ENCODE results near the gene CYP4F8.

Gene CYP4F8

DNA sequence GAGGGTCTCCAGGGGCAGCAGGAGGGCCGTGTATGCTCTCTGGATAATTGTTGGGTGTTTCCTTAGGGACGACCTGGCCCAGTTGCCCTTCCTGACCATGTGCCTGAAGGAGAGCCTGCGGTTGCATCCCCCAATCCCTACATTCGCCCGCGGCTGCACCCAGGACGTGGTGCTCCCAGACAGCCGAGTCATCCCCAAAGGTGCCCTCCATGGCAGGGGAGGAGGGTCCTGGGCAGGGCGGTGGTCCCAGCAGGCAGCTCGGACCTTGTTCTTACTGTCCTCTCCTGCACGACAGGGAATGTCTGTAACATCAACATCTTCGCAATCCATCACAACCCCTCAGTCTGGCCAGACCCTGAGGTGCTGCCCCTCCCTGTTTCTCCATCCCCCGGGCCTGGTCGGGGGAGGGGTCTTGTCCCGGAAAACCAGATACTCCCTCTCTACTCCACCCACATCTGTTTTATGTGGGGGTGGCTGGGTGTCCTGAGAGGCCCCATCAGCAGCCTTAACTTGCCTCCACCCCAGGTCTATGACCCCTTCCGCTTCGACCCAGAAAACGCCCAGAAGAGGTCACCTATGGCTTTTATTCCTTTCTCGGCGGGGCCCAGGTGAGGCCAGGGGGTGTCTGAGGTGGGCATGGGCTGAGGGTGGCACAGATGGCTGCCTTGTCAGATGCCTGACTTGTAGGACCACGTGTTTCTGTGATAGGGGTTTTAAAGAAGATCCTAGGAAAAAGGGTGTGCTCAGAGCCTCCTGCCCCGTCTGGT lies 13.4 kb downstream of the CYP4F8 start:
- DNase-seq (ENCODE audit: low spot score in 2 of 2) = no peak
- in situ Hi-C loops (cut with MboI; ENCODE audit: low sequenced_read_pairs) = loop anchor here (10.0 kb wide), 1 partner anchor 546 kb away; the partner anchor contains the start of gene CIB3
- no peaks in the 10 kb centered on the region for H3K9me3 ChIP-seq
- no peaks in the 10 kb centered on the region for H3K36me3 ChIP-seq (replicated peaks)
- no peaks in the 10 kb centered on the region for H3K4me1 ChIP-seq
- no peak overlapping the region for H3K4me3 ChIP-seq
- H3K27me3 ChIP-seq (ENCODE audit: low read depth) = no peaks in the 10 kb centered on the region

DNA sequence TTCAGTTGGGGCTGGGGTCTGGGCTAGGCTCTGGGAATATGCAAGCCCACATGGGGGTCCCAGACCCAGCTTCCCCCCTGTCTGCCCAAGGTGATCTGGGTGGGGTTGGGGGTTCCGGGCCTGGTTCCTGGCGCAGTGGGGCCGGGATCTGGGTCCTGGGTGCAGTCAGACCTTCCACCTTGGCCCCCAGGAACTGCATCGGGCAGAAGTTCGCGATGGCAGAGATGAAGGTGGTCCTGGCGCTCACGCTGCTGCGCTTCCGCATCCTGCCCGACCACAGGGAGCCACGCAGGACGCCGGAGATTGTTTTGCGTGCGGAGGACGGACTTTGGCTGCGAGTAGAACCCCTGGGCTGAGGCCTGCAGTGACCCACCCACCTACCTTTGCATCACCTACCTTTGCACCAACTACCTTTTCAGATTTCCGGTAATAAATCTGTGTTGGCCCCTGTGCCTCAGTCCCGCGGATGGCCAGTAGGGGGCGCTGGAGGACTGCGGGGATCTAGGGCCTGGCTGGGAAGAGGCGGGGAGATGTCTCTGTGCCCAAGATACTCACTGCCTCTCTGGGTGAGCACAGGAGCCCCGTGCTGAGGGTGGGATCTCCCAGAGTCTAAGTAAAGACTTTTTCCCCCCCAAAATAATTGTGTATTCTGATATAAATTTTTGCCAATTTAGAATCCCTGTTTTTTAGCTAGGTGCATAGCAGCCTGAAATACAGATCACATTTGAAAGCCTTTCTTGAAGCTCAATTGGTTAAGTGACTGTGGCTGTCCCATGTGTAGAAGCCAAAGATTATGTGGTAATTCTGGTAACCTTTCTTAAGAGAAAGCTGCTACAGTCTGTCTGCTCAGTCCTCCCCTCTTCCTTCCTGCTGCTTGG lies 14.2 kb downstream of the CYP4F8 start:
- in situ Hi-C loops (cut with MboI; ENCODE audit: low sequenced_read_pairs) = loop anchor here (10.0 kb wide), 1 partner anchor 546 kb away; the partner anchor contains the start of gene CIB3
- peak; percentile 32 to 88 for DNase-seq (ENCODE audit: low spot score in 2 of 2)

DNA sequence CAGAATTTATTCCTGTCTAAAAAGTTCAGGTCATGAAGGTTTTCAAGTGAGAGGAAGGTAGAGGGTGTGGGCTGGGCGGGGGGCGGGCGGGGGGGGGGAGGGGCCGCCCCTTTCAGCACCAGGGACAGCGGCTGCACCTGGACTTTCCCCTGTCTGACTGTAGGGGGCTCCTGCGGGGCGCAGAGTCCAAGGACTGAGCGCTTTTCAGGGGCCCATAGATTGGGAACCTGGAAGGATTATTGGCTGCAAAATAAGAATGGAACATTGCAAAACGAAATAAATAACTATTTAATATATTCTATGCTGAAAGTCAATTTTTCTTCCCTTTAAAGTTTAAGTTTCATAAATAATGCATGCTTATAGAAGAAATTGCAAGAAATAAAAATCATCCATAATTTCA lies 16.8 kb downstream of the CYP4F8 start:
- no peak overlapping the region for H3K4me3 ChIP-seq
- H3K4me1 ChIP-seq = no peaks in the 10 kb centered on the region
- peak; percentile 8 to 59 for DNase-seq (ENCODE audit: low spot score in 2 of 2)
- no peaks in the 10 kb centered on the region for H3K9me3 ChIP-seq
- H3K27me3 ChIP-seq (ENCODE audit: low read depth) = no peaks in the 10 kb centered on the region
- H3K36me3 ChIP-seq (replicated peaks) = no peaks in the 10 kb centered on the region
- in situ Hi-C loops (cut with MboI; ENCODE audit: low sequenced_read_pairs) = no loop called here

More for the DNA sequence above, 14.2 kb downstream of the CYP4F8 start:
- no peak overlapping the region for H3K4me3 ChIP-seq
- H3K4me1 ChIP-seq = no peaks in the 10 kb centered on the region
- no peaks in the 10 kb centered on the region for H3K9me3 ChIP-seq
- no peaks in the 10 kb centered on the region for H3K27me3 ChIP-seq (ENCODE audit: low read depth)
- H3K36me3 ChIP-seq (replicated peaks) = no peaks in the 10 kb centered on the region

DNA sequence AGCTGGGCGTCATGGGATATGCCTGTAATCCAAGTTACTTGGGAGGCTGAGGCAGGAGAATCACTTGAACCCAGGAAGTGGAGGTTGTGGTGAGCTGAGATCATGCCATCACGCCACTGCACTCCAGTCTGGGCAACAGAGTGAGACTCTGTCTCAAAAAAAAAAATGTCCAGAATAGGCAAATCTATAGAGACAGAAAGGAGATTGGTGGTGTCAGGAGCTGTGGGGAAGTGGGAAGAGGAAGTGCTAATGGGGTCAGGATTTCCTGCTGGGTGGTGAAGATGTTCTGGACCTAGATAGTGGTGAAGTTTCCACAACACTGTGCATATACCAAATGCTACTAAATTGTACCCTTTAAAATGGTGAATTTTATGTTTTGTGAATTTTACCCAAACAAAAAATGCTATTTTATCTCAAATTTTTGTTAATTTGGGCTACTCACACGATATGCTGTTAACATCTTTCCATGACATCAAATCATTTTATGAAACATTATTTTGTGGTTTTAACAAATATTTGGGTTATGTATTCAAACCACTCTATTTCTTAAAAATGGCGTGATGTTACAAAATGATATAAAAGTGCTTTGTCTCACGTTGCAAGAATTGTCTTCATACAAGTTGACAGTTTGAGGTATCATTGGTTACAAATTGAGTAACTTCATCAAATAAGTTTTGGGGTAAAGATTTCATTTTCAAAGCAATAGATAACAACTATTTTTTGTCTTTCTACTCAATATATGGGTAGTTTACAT lies 18.2 kb downstream of the CYP4F8 start:
- no peak for DNase-seq (ENCODE audit: low spot score in 2 of 2)
- no peaks in the 10 kb centered on the region for H3K36me3 ChIP-seq (replicated peaks)
- H3K4me1 ChIP-seq = no peaks in the 10 kb centered on the region
- H3K27me3 ChIP-seq (ENCODE audit: low read depth) = no peaks in the 10 kb centered on the region
- in situ Hi-C loops (cut with MboI; ENCODE audit: low sequenced_read_pairs) = no loop called here
- H3K9me3 ChIP-seq = no peaks in the 10 kb centered on the region
- no peak overlapping the region for H3K4me3 ChIP-seq

DNA sequence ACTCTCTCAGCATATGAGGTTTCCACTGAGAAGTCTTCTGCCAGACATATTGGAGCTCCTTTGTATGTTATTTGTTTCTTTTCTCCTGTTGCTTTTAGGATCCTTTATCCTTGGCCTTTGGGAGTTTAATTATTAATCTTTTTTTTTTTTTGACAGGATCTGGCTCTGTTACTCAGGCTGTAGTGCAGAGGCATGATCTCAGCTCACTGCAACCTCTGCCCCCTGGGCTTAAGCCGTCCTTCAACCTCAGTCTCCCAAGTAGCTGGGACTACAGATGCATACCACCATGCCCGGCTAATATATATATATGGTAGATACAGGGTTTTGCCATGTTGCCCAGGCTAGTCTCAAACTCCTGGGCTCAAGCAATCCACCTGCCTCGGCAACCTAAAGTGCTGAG lies 19.1 kb downstream of the CYP4F8 start:
- in situ Hi-C loops (cut with MboI; ENCODE audit: low sequenced_read_pairs) = no loop called here
- Histone ChIP-seq H3K36me3 (replicated peaks) (no peaks in the 10 kb centered on the region), H3K27me3 (ENCODE audit: low read depth) (no peaks in the 10 kb centered on the region), H3K9me3 (no peaks in the 10 kb centered on the region), H3K4me1 (no peaks in the 10 kb centered on the region), H3K4me3 (no peak overlapping the region)
- DNase-seq (ENCODE audit: low spot score in 2 of 2) = no peak

DNA sequence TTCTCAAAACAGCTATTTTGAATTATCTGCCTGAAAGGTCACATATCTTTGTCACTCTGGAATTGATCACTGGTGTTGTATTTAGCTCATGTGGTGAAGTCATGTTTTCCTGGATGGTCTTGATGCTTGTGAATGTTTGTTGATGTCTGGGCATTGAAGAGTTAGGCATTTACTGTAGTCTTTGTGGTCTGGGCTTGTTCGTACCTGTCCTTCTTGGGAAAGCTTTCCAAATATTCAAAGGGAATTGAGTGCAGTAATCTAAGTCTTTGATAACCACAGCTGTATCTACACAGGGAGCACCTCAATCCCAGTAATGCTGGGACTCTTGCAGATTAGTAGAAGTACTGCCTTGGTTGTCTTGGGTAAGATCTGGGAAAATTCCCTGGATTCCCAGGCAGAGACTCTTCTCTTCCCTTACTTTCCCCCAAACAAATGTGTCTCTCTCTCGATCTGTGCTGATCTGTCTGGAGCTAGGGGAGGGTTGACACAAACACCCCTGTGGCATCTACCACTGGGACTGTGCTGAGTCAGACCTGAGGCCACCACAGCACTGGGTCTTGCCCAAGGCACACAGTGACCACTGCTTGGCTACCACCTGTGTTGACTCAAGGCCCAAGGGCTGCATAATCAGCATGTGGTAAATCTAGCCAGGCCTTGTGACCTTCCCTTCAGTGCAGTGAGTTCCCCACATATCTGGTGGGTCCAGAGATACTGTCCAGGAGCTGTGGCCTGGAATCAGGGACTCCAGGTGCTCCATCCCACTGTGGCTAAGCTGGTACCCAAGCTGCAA lies 20.2 kb downstream of the CYP4F8 start:
- no peaks in the 10 kb centered on the region for H3K4me1 ChIP-seq
- in situ Hi-C loops (cut with MboI; ENCODE audit: low sequenced_read_pairs) = no loop called here
- no peaks in the 10 kb centered on the region for H3K36me3 ChIP-seq (replicated peaks)
- DNase-seq (ENCODE audit: low spot score in 2 of 2) = no peak
- H3K9me3 ChIP-seq = no peaks in the 10 kb centered on the region
- H3K27me3 ChIP-seq (ENCODE audit: low read depth) = no peaks in the 10 kb centered on the region
- no peak overlapping the region for H3K4me3 ChIP-seq

DNA sequence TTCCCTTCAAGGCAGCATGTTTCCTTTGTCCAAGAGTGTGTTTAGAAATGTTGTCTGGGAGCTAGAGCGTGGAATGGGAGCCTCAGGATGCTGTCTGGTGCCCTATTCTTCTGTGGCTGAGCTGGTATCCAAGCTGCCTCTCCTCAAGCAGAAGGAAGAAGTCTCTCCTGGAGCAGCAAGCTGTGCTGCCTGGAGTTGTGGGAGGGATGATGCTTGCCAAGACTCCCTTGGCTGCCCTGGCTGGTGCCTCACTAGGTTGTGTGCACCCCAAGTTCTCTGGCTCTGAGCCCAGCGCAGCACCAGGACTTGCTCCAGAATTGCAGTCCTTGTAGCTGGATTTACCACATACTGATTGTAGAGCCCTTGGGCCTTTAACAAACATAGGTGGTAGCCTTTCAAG lies 21.0 kb downstream of the CYP4F8 start:
- in situ Hi-C loops (cut with MboI; ENCODE audit: low sequenced_read_pairs) = no loop called here
- no peaks in the 10 kb centered on the region for H3K4me1 ChIP-seq
- H3K27me3 ChIP-seq (ENCODE audit: low read depth) = no peaks in the 10 kb centered on the region
- H3K36me3 ChIP-seq (replicated peaks) = no peaks in the 10 kb centered on the region
- H3K9me3 ChIP-seq = no peaks in the 10 kb centered on the region
- H3K4me3 ChIP-seq = no peak overlapping the region
- DNase-seq (ENCODE audit: low spot score in 2 of 2) = no peak

DNA sequence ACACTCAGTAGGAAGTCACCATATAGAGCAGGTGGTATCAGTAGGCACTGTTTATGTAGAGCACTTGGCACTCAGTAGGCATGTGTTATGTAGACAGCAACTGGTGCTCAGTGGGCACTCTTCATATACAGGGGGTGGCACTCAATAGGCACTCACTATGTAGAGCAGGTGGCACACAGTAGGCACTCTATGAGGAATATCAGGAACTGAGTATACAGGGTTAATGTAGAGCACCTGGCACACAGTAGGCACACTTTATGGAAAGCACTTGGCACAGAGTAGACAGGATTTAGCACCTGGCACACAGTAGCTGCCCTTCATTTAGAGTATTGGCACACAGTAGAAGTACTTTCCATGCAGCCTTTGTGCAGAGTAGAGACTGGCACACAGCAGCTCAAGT lies 24.6 kb downstream of the CYP4F8 start:
- Histone ChIP-seq H3K4me1 (no peaks in the 10 kb centered on the region), H3K9me3 (no peaks in the 10 kb centered on the region), H3K27me3 (ENCODE audit: low read depth) (no peaks in the 10 kb centered on the region), H3K36me3 (replicated peaks) (no peaks in the 10 kb centered on the region), H3K4me3 (no peak overlapping the region)
- DNase-seq (ENCODE audit: low spot score in 2 of 2) = no peak
- in situ Hi-C loops (cut with MboI; ENCODE audit: low sequenced_read_pairs) = no loop called here

DNA sequence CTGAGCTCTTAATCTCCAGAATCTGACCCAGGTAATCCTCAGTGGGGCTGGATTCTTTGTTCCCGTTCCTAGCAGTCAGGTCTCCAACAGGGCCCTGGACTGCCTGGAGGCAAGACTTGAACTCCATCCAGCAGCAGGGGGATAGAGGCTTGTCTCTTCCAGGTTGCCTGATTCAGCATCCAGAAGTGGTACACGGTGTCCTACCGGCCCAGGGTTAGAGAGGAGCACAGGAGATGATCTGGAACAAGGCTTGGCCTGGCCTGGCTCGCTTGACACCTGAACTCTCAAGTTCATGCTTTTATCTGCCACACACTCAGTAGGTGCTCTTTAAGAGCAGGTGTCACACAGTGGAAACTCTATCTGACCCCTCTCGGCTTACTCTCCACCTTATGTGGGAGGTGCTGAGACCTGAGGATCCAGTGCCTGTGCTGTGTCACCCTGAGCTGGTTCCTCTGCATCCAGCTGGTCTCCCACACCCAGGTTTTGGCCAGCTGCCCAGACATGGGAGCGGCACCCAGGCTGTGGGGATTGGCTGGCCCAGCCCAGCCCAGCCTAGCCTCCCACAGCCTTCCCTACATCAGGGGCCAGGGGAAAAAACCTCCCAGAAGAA lies 25.4 kb downstream of the CYP4F8 start, which contains the start of gene CYP4F3:
Gene CYP4F3, plus strand, starts transcription at position 604 of the 610 bp plus-strand sequence. CDS start 519 bp downstream, outside the sequence.
- Histone ChIP-seq H3K4me3 (no peak within 1 kb of the TSS), H3K4me1 (no peaks in the 10 kb centered on the region), H3K27me3 (ENCODE audit: low read depth) (no peaks in the 10 kb centered on the region), H3K36me3 (replicated peaks) (no peaks in the 10 kb centered on the region), H3K9me3 (no peaks in the 10 kb centered on the region)
- in situ Hi-C loops (cut with MboI; ENCODE audit: low sequenced_read_pairs) = no loop called here
- DNase-seq (ENCODE audit: low spot score in 2 of 2) = peak in 1 of 2 experiments; percentile 48

DNA sequence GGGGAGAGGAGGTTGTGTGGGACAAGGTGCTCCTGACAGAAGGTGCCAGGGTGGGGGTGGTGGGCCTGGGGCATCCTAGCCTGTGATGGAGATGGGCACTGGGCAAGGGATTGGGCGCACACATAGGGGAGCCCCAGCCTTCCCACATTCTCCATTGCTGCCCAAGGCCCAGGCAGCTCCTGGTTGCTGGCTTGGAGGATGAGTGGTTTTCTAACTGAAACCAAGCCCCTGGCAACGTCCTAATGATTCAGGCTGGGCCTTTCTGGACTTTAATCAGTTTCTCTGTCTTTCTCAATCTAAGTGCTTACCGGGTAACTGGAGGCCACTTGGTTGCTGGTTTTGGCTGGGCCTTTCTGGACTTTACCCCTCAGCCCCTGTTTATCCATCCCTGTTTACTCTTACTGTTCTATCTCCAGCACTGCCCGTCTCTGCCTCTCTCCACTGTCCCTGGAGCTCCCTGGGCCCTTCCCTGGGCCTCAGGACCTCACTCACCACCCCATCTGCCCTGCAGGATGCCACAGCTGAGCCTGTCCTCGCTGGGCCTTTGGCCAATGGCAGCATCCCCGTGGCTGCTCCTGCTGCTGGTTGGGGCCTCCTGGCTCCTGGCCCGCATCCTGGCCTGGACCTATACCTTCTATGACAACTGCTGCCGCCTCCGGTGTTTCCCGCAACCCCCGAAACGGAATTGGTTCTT lies 26.0 kb downstream of the CYP4F8 start:
- DNase-seq (ENCODE audit: low spot score in 2 of 2) = no peak
- Histone ChIP-seq H3K4me3 (no peak overlapping the region), H3K27me3 (ENCODE audit: low read depth) (no peaks in the 10 kb centered on the region), H3K9me3 (no peaks in the 10 kb centered on the region), H3K36me3 (replicated peaks) (no peaks in the 10 kb centered on the region), H3K4me1 (no peaks in the 10 kb centered on the region)
- in situ Hi-C loops (cut with MboI; ENCODE audit: low sequenced_read_pairs) = no loop called here

DNA sequence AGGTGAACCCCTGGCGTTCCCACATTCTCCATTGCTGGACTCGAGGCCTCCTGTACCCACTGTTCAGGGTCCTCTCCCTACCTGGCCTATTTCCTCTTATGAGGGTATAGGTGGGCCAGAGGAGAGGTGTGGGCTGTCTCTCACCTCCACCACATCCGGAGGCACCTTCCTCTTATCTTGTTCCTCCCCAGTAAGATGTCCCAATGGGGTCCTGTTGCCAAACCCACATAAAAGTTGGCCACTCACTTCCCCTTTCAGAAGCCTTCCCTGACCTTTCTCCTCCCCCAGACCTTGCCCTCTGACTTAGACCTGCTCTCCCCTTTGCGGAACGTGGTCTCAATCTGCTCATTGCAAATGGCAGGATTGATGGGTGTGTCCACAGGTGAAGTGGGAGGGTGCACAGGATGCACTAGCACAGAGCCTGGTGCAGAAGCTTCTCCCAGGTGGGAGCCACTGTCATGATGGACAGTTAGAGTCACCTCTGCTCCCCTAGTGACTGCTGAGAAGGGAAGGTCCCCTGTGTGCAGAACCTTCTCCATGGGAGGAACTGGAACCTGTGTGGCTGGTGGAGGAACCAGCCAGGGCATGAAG lies 27.0 kb downstream of the CYP4F8 start:
- Histone ChIP-seq H3K4me1 (no peaks in the 10 kb centered on the region), H3K4me3 (no peak overlapping the region), H3K9me3 (no peaks in the 10 kb centered on the region), H3K36me3 (replicated peaks) (no peaks in the 10 kb centered on the region), H3K27me3 (ENCODE audit: low read depth) (no peaks in the 10 kb centered on the region)
- no peak for DNase-seq (ENCODE audit: low spot score in 2 of 2)
- in situ Hi-C loops (cut with MboI; ENCODE audit: low sequenced_read_pairs) = no loop called here

DNA sequence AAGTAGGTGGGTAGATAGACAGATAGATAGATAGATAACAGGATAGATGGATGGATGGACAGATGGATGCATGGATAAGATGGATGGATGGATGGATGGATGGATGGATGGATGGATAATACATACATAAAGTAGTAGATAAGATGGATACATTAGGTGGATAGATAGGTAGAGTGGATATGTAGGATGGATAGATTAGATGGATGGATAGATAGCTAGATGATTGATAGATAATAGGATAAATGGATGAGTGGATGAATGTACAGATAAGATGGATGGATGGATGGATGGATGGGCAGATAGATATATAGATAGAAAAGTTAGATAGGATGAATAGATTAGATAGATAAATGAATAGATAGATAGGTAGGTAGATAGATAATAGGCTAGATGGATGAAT lies 27.8 kb downstream of the CYP4F8 start:
- Histone ChIP-seq H3K36me3 (replicated peaks) (no peaks in the 10 kb centered on the region), H3K27me3 (ENCODE audit: low read depth) (no peaks in the 10 kb centered on the region), H3K9me3 (no peaks in the 10 kb centered on the region), H3K4me1 (no peaks in the 10 kb centered on the region), H3K4me3 (no peak overlapping the region)
- in situ Hi-C loops (cut with MboI; ENCODE audit: low sequenced_read_pairs) = no loop called here
- DNase-seq (ENCODE audit: low spot score in 2 of 2) = no peak

Data from HAP-1 (cell line).